GM12875 (cell line): ENCODE results near the gene FMNL2.

Source experiments
- H3K4me3 ChIP-seq: one replicate; pipeline ENCODE4 v1.5.1; 2011; ENCODE audit warnings: low read depth, low read length, control low read depth
- CTCF ChIP-seq: IDR thresholded peaks from 2 replicates; pipeline ENCODE4 v1.5.1; 2011; ENCODE audit warnings: low read depth, mild to moderate bottlenecking, control low read depth, inconsistent platforms, low read length, moderate library complexity, borderline replicate concordance; ENCODE audit not compliant: insufficient read depth

The FMNL2 gene

GRCh38 chr2:152644189-152644873 lies 309.4 kb downstream of the FMNL2 start:
- H3K4me3 ChIP-seq, result no peak overlapping the region
- TF ChIP-seq CTCF, result no peak

- no peak overlapping the region for H3K4me3 ChIP-seq
- no peak for TF ChIP-seq CTCF
Measured at GRCh38 chr2:152646264-152646663, 311.3 kb downstream of the FMNL2 start.

GRCh38 chr2:152646775-152647174 lies 311.8 kb downstream of the FMNL2 start:
- H3K4me3 ChIP-seq, result no peak overlapping the region
- TF ChIP-seq CTCF, result no peak

GRCh38 chr2:152647552-152647951 lies 312.6 kb downstream of the FMNL2 start:
- no peak for TF ChIP-seq CTCF
- no peak overlapping the region for H3K4me3 ChIP-seq

- TF ChIP-seq CTCF, result no peak
- no peak overlapping the region for H3K4me3 ChIP-seq
Measured at GRCh38 chr2:152648336-152648735, 313.4 kb downstream of the FMNL2 start.

GRCh38 chr2:152649997-152650396 lies 315.0 kb downstream of the FMNL2 start:
- H3K4me3 ChIP-seq, result no peak overlapping the region
- TF ChIP-seq CTCF, result no peak

GRCh38 chr2:152650768-152651371 lies 315.9 kb downstream of the FMNL2 start:
- no peak overlapping the region for H3K4me3 ChIP-seq
- no peak for TF ChIP-seq CTCF
